Measurements from ENCODE around the gene ACTRT2. TPM values are rescaled to one million over a fixed set of nuclear protein-coding genes. Genes with fewer than 3 reads are reported as not detected.

The ACTRT2 gene
- total and polyA plus RNA-seq, 2 experiments from 2014 or later = not detected

GRCh38 chr1:3017440-3018050 is 3.7 kb upstream of the ACTRT2 start:
- in situ Hi-C loops (cut with MboI) = loop anchor here (10.0 to 25.0 kb wide), 2 partner anchors 397 to 605 kb away; partner anchors contain the start of gene PEX10
- H3K4me1 ChIP-seq (ENCODE audit: insufficient read depth) = no peaks in the 10 kb centered on the region
- 41 to 44% methylated on average over 17 of the region's 17 CpGs for WGBS, 2 experiments (ENCODE audit: low coverage in 1 of 2, low lambda C conversion rate in 2 of 2, missing lambda C conversion rate in 2 of 2)
- no peaks in the 10 kb centered on the region for H3K79me2 ChIP-seq (ENCODE audit: insufficient read depth)
- no peak overlapping the region for H3K4me3 ChIP-seq
- no peaks in the 10 kb centered on the region for H3K9me3 ChIP-seq (ENCODE audit: low read depth)
- H3K36me3 ChIP-seq (ENCODE audit: low read depth) = no peaks in the 10 kb centered on the region
- H3K9me2 ChIP-seq (ENCODE audit: insufficient read depth) = no peaks in the 10 kb centered on the region
- no peak overlapping the region for H3K4me2 ChIP-seq (ENCODE audit: unreplicated experiment)
- H3F3A ChIP-seq (ENCODE audit: insufficient read depth) = no peaks in the 10 kb centered on the region
- H2AFZ ChIP-seq = no peak overlapping the region
- no peak for TF ChIP-seq EZH2 (IDR thresholded peaks at IDR 0.05; ENCODE audit: insufficient read depth, poor library complexity, severe bottlenecking)
- TF ChIP-seq EZH2phosphoT487 (IDR thresholded peaks at IDR 0.05; ENCODE audit: insufficient read depth, low read depth) = no peak
- H4K20me1 ChIP-seq (ENCODE audit: insufficient read depth) = no peaks in the 10 kb centered on the region
- H3K27ac ChIP-seq = no peak overlapping the region
- H3K27me3 ChIP-seq (replicated peaks; ENCODE audit: insufficient read depth) = peaks cover 9% of the 10 kb centered on the region; the same call in 1 of the 2 replicates
- DNase-seq = no peak
- no peak overlapping the region for H3K9ac ChIP-seq

GRCh38 chr1:3018051-3018471 is 3.2 kb upstream of the ACTRT2 start:
- WGBS, 2 experiments (ENCODE audit: low coverage in 1 of 2, low lambda C conversion rate in 2 of 2, missing lambda C conversion rate in 2 of 2) = 60 to 70% methylated on average over 16 of the region's 16 CpGs
- Histone ChIP-seq H2AFZ (no peak overlapping the region), H3K4me3 (no peak overlapping the region), H3K27ac (no peak overlapping the region), H3K9me2 (ENCODE audit: insufficient read depth) (no peaks in the 10 kb centered on the region), H3K9me3 (ENCODE audit: low read depth) (no peaks in the 10 kb centered on the region), H3K4me2 (ENCODE audit: unreplicated experiment) (no peak overlapping the region), H3K9ac (no peak overlapping the region), H3K27me3 (replicated peaks; ENCODE audit: insufficient read depth) (peaks cover 9% of the 10 kb centered on the region; the same call in 1 of the 2 replicates), H3F3A (ENCODE audit: insufficient read depth) (no peaks in the 10 kb centered on the region), H3K79me2 (ENCODE audit: insufficient read depth) (no peaks in the 10 kb centered on the region), H4K20me1 (ENCODE audit: insufficient read depth) (no peaks in the 10 kb centered on the region), H3K4me1 (ENCODE audit: insufficient read depth) (no peaks in the 10 kb centered on the region), H3K36me3 (ENCODE audit: low read depth) (no peaks in the 10 kb centered on the region)
- DNase-seq = no peak
- TF ChIP-seq EZH2 (IDR thresholded peaks at IDR 0.05; ENCODE audit: insufficient read depth, poor library complexity, severe bottlenecking) (no peak), EZH2phosphoT487 (IDR thresholded peaks at IDR 0.05; ENCODE audit: insufficient read depth, low read depth) (no peak)
- in situ Hi-C loops (cut with MboI) = loop anchor here (10.0 to 25.0 kb wide), 2 partner anchors 397 to 606 kb away; partner anchors contain the start of gene PEX10

GRCh38 chr1:3018576-3018975 is 2.7 kb upstream of the ACTRT2 start:
- H3K36me3 ChIP-seq (ENCODE audit: low read depth) = no peaks in the 10 kb centered on the region
- TF ChIP-seq EZH2phosphoT487 (IDR thresholded peaks at IDR 0.05; ENCODE audit: insufficient read depth, low read depth) (no peak), EZH2 (IDR thresholded peaks at IDR 0.05; ENCODE audit: insufficient read depth, poor library complexity, severe bottlenecking) (no peak)
- peaks cover 8% of the 10 kb centered on the region; the same call in 1 of the 2 replicates for H3K27me3 ChIP-seq (replicated peaks; ENCODE audit: insufficient read depth)
- H3K9me2 ChIP-seq (ENCODE audit: insufficient read depth) = no peaks in the 10 kb centered on the region
- no peaks in the 10 kb centered on the region for H3K79me2 ChIP-seq (ENCODE audit: insufficient read depth)
- H3K4me2 ChIP-seq (ENCODE audit: unreplicated experiment) = no peak overlapping the region
- no peaks in the 10 kb centered on the region for H4K20me1 ChIP-seq (ENCODE audit: insufficient read depth)
- H3K4me1 ChIP-seq (ENCODE audit: insufficient read depth) = no peaks in the 10 kb centered on the region
- H2AFZ ChIP-seq = no peak overlapping the region
- no peak overlapping the region for H3K27ac ChIP-seq
- in situ Hi-C loops (cut with MboI) = loop anchor here (10.0 to 25.0 kb wide), 2 partner anchors 396 to 606 kb away; partner anchors contain the start of gene PEX10
- WGBS, 2 experiments (ENCODE audit: low coverage in 1 of 2, low lambda C conversion rate in 2 of 2, missing lambda C conversion rate in 2 of 2) = 30 to 49% methylated on average over 7 to 14 of the region's 16 CpGs
- H3K9me3 ChIP-seq (ENCODE audit: low read depth) = no peaks in the 10 kb centered on the region
- no peak overlapping the region for H3K4me3 ChIP-seq
- H3K9ac ChIP-seq = no peak overlapping the region
- no peaks in the 10 kb centered on the region for H3F3A ChIP-seq (ENCODE audit: insufficient read depth)
- no peak for DNase-seq

DNA sequence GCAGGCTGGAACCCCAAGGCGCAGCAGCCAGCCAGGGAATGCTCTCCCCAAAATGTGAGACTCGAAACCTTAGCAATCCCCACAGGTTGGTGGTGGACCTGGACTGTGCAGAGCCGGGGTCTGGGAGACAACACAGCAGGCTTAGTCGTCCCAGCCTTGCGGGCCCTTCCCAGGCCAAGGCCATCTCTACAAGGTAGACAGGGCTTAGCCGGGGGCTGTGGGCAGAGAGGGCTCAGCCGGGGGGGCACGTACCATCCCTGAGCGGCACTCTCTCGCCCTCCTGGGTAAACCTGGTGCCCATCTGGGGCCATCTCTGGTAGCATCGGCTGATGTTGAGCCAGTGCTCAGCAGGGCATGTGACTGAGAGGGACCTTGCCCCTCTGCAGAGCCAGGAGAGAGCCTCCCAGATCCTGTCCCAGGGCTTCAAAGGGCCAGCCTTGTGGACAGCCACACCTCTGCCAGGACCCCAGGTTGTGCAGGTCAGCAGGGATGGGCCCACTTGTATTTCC is 2.2 kb upstream of the ACTRT2 start:
- no peak for DNase-seq
- in situ Hi-C loops (cut with MboI) = loop anchor here (10.0 to 25.0 kb wide), 2 partner anchors 396 to 607 kb away; partner anchors contain the start of gene PEX10
- Histone ChIP-seq H3K9me3 (ENCODE audit: low read depth) (no peaks in the 10 kb centered on the region), H3K4me1 (ENCODE audit: insufficient read depth) (no peaks in the 10 kb centered on the region), H3K9ac (no peak overlapping the region), H3K4me2 (ENCODE audit: unreplicated experiment) (no peak overlapping the region), H3K27ac (no peak overlapping the region), H3K36me3 (ENCODE audit: low read depth) (no peaks in the 10 kb centered on the region), H3K79me2 (ENCODE audit: insufficient read depth) (no peaks in the 10 kb centered on the region), H3F3A (ENCODE audit: insufficient read depth) (no peaks in the 10 kb centered on the region), H3K4me3 (no peak overlapping the region), H3K9me2 (ENCODE audit: insufficient read depth) (no peaks in the 10 kb centered on the region), H2AFZ (no peak overlapping the region), H3K27me3 (replicated peaks; ENCODE audit: insufficient read depth) (peaks cover 3% of the 10 kb centered on the region; the same call in 1 of the 2 replicates), H4K20me1 (ENCODE audit: insufficient read depth) (no peaks in the 10 kb centered on the region)
- 43 to 46% methylated on average over 10 to 11 of the region's 11 CpGs for whole genome bisulfite sequencing, 2 experiments (ENCODE audit: low coverage in 1 of 2, low lambda C conversion rate in 2 of 2, missing lambda C conversion rate in 2 of 2)
- TF ChIP-seq EZH2phosphoT487 (IDR thresholded peaks at IDR 0.05; ENCODE audit: insufficient read depth, low read depth) = no peak
- no peak for TF ChIP-seq EZH2 (IDR thresholded peaks at IDR 0.05; ENCODE audit: insufficient read depth, poor library complexity, severe bottlenecking)
